IPS-18a (cell line): Measurements from ENCODE around the gene RBMS3.
"Not testable (repeated sequence)": the region's sequence is repeated elsewhere in the genome, so short reads cannot be mapped to it uniquely, and the experiment has no call there.

Source experiments
- H3K27ac ChIP-seq: one replicate; pipeline ENCODE4 v1.5.1; 2013; ENCODE audit warnings: low read length
- H3K27me3 ChIP-seq: one replicate; pipeline ENCODE4 v1.6.1; 2013; ENCODE audit warnings: mild to moderate bottlenecking, low read length; ENCODE audit not compliant: control insufficient read depth, insufficient read depth
- H3K36me3 ChIP-seq: one replicate; pipeline ENCODE4 v1.6.1; 2013; ENCODE audit warnings: low read depth, low read length; ENCODE audit not compliant: control insufficient read depth
- H3K4me1 ChIP-seq: one replicate; pipeline ENCODE4 v1.6.1; 2013; ENCODE audit warnings: low read depth, low read length; ENCODE audit not compliant: control insufficient read depth
- H3K4me3 ChIP-seq: one replicate; pipeline ENCODE4 v1.5.1; 2013; ENCODE audit warnings: low read length
- H3K9ac ChIP-seq: one replicate; pipeline ENCODE4 v1.6.1; 2013; ENCODE audit warnings: mild to moderate bottlenecking, low read length, moderate library complexity
- H3K9me3 ChIP-seq: one replicate; pipeline ENCODE4 v1.6.1; 2013; ENCODE audit warnings: low read depth, low read length; ENCODE audit not compliant: control insufficient read depth

RBMS3 gene

DNA sequence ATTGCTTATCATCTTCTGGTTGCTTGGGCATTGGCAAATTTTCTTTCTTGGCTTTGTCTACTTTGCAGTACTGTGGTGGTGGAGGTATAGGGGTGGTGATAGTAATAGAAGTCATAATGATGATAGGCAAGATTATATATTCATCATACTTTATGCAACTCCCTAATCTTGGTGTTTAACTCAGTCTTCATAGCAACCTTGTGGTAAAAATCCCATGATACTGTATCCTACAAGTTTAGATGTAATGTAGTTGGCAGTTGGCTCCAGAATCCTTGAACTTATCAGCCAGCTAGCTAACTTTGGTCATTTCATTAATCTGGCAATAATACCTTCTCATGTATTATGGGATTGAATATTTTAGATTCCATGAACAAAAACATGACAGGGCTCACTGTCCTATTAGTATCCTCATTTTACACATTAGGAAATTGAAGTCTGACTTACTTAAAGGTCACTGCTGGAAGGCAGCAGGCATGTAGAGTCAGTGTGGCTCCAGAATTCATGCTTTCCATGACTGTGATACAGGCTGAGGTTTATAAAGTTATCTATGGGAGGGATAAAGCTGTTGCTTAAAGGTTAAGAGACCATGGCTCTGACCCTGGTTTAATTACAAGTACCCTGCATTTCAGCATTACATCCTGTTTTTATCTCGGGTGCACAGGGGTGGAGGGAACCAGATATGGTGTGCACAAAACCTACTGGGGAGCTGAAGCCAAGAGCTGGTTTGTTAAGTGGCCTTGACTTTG lies 33.3 kb downstream of the RBMS3 start:
- Histone ChIP-seq H3K4me3 (no peak overlapping the region), H3K27ac (no peak overlapping the region), H3K9ac (no peak overlapping the region), H3K9me3 (no peaks in the 10 kb centered on the region), H3K4me1 (no peaks in the 10 kb centered on the region), H3K36me3 (no peaks in the 10 kb centered on the region), H3K27me3 (no peaks in the 10 kb centered on the region)

- Histone ChIP-seq H3K27me3 (no peaks in the 10 kb centered on the region), H3K9ac (no peak overlapping the region), H3K4me3 (no peak overlapping the region), H3K9me3 (no peaks in the 10 kb centered on the region), H3K27ac (no peak overlapping the region), H3K4me1 (no peaks in the 10 kb centered on the region), H3K36me3 (no peaks in the 10 kb centered on the region)
Measured at GRCh38 chr3:29314727-29315088, 33.8 kb downstream of the RBMS3 start.

GRCh38 chr3:29317659-29318173 lies 36.8 kb downstream of the RBMS3 start:
- Histone ChIP-seq H3K9ac (no peak overlapping the region), H3K4me1 (no peaks in the 10 kb centered on the region), H3K9me3 (no peaks in the 10 kb centered on the region), H3K4me3 (no peak overlapping the region), H3K27ac (no peak overlapping the region), H3K36me3 (no peaks in the 10 kb centered on the region), H3K27me3 (no peaks in the 10 kb centered on the region)

- Histone ChIP-seq H3K36me3 (no peaks in the 10 kb centered on the region), H3K4me3 (no peak overlapping the region), H3K4me1 (no peaks in the 10 kb centered on the region), H3K27me3 (no peaks in the 10 kb centered on the region), H3K9ac (no peak overlapping the region), H3K27ac (no peak overlapping the region), H3K9me3 (no peaks in the 10 kb centered on the region)
Measured at GRCh38 chr3:29318251-29318650, 37.4 kb downstream of the RBMS3 start.

- Histone ChIP-seq H3K9ac (no peak overlapping the region), H3K4me1 (no peaks in the 10 kb centered on the region), H3K27ac (no peak overlapping the region), H3K9me3 (no peaks in the 10 kb centered on the region), H3K27me3 (no peaks in the 10 kb centered on the region), H3K36me3 (no peaks in the 10 kb centered on the region), H3K4me3 (no peak overlapping the region)
Measured at GRCh38 chr3:29319262-29319661, 38.4 kb downstream of the RBMS3 start.

DNA sequence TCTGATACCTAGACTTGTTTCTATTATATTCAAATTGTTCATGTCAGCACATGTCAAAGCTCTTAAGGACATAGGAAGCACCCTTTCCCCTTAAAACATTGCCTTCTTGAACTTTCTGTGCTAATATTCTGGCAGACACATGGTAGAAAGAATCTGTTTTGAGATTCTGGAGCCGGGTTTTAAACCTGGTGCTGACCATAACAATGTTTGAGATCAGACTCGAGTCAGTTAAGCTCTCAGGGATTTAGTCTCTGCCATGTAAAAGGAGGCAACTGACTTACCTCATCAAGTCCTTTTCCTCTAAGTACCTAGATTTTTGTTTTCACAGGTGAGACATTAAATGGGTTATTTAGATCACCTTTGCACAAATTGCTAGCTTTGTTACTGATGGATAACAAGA lies 38.9 kb downstream of the RBMS3 start:
- Histone ChIP-seq H3K27ac (no peak overlapping the region), H3K4me1 (no peaks in the 10 kb centered on the region), H3K9ac (no peak overlapping the region), H3K27me3 (no peaks in the 10 kb centered on the region), H3K4me3 (no peak overlapping the region), H3K9me3 (no peaks in the 10 kb centered on the region), H3K36me3 (no peaks in the 10 kb centered on the region)

GRCh38 chr3:29322586-29322985 lies 41.7 kb downstream of the RBMS3 start:
- Histone ChIP-seq H3K27me3 (no peaks in the 10 kb centered on the region), H3K9me3 (no peaks in the 10 kb centered on the region), H3K4me1 (peaks cover 2% of the 10 kb centered on the region), H3K9ac (no peak overlapping the region), H3K27ac (no peak overlapping the region), H3K4me3 (no peak overlapping the region), H3K36me3 (no peaks in the 10 kb centered on the region)

DNA sequence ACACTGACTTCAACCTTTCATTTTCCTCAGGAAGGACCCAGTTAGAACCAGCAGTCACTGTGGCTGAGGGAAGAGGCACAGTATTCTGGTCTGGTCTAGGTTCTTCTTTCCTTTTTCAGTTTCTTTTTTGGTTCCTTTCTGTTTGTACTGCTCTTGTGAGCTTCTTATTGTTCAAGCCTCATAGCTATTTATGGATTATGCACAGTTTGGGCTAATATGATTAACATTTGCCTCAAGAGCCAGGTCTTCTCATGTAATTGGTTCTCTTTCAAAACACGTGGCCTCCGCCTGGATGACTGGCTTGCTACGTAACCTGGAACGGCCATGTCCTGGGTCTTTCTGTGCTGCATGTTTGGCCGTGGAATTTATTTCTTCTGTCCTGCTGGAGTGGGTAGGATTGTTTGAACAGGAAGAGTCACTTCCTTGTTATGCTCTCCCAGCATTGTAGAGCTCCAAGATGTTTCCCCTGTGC lies 43.3 kb downstream of the RBMS3 start:
- Histone ChIP-seq H3K36me3 (no peaks in the 10 kb centered on the region), H3K4me1 (peaks cover 10% of the 10 kb centered on the region), H3K4me3 (no peak overlapping the region), H3K9me3 (no peaks in the 10 kb centered on the region), H3K27me3 (no peaks in the 10 kb centered on the region), H3K27ac (no peak overlapping the region), H3K9ac (no peak overlapping the region)

GRCh38 chr3:29326540-29326939 lies 45.7 kb downstream of the RBMS3 start:
- H3K9me3 ChIP-seq, H3K27me3 ChIP-seq, H3K27ac ChIP-seq, H3K9ac ChIP-seq, H3K4me3 ChIP-seq, H3K36me3 ChIP-seq: not testable (repeated sequence)
- H3K4me1 ChIP-seq, result peaks cover 10% of the 10 kb centered on the region

- Histone ChIP-seq H3K4me1 (peaks cover 13% of the 10 kb centered on the region), H3K36me3 (no peaks in the 10 kb centered on the region), H3K9me3 (no peaks in the 10 kb centered on the region), H3K27me3 (no peaks in the 10 kb centered on the region), H3K9ac (no peak overlapping the region), H3K27ac (no peak overlapping the region), H3K4me3 (no peak overlapping the region)
Measured at GRCh38 chr3:29329986-29330890, 49.4 kb downstream of the RBMS3 start.

DNA sequence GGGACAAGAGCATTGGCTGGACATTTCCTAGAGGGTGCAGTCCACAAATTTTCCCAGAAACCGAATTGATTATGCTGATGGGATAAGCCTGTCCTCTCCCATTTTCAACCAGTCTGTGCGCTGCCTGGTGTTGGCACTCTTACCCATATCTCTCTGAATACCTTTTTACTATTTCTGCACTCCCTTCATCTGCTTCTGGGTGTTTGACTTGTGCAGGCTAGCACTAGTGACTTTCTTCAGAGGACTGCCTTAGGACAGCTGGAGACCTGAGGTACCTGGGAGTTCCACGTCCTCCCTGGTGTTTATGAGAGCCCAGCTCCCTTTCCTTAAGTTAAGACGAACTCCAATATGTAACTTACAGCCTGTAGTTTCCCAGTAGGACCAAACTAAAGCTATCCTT lies 50.2 kb downstream of the RBMS3 start:
- Histone ChIP-seq H3K4me3 (no peak overlapping the region), H3K9me3 (no peaks in the 10 kb centered on the region), H3K9ac (no peak overlapping the region), H3K27me3 (no peaks in the 10 kb centered on the region), H3K4me1 (peaks cover 20% of the 10 kb centered on the region), H3K27ac (no peak overlapping the region), H3K36me3 (no peaks in the 10 kb centered on the region)
